Eye (tissue), 1 donor: ENCODE measurements around the gene TRABD.
A peak's percentile ranks its signal among the peaks of the same experiment; 100 is the strongest.

ENCODE experiments used
- DNase-seq: peaks from one replicate; pipeline ENCODE4 v3.0.0-alpha.2; 2015

Gene TRABD

GRCh38 chr22:50245214-50246072 is 59.7 kb downstream of the TRABD start:
- no peak for DNase-seq

GRCh38 chr22:50246242-50247175 is 60.8 kb downstream of the TRABD start:
- DNase-seq = no peak

- DNase-seq = peak; percentile 42
Observed at GRCh38 chr22:50247748-50248147, 62.0 kb downstream of the TRABD start.

- no peak for DNase-seq
Observed at GRCh38 chr22:50248196-50249081, 62.7 kb downstream of the TRABD start.
